HG03460 (cell line): ENCODE results near the gene POU4F3.

Experiments used
- ATAC-seq: cut with Tn5 transposase; IDR thresholded peaks from one replicate; pipeline ENCODE4 v1.9.1; 2021; ENCODE audit not compliant: unreplicated experiment

Gene POU4F3

DNA sequence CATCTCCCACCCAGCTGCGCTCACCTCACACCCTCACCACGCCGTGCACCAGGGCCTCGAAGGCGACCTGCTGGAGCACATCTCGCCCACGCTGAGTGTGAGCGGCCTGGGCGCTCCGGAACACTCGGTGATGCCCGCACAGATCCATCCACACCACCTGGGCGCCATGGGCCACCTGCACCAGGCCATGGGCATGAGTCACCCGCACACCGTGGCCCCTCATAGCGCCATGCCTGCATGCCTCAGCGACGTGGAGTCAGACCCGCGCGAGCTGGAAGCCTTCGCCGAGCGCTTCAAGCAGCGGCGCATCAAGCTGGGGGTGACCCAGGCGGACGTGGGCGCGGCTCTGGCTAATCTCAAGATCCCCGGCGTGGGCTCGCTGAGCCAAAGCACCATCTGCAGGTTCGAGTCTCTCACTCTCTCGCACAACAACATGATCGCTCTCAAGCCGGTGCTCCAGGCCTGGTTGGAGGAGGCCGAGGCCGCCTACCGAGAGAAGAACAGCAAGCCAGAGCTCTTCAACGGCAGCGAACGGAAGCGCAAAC, 1.1 kb downstream of the POU4F3 start:
- no peak for ATAC-seq

DNA sequence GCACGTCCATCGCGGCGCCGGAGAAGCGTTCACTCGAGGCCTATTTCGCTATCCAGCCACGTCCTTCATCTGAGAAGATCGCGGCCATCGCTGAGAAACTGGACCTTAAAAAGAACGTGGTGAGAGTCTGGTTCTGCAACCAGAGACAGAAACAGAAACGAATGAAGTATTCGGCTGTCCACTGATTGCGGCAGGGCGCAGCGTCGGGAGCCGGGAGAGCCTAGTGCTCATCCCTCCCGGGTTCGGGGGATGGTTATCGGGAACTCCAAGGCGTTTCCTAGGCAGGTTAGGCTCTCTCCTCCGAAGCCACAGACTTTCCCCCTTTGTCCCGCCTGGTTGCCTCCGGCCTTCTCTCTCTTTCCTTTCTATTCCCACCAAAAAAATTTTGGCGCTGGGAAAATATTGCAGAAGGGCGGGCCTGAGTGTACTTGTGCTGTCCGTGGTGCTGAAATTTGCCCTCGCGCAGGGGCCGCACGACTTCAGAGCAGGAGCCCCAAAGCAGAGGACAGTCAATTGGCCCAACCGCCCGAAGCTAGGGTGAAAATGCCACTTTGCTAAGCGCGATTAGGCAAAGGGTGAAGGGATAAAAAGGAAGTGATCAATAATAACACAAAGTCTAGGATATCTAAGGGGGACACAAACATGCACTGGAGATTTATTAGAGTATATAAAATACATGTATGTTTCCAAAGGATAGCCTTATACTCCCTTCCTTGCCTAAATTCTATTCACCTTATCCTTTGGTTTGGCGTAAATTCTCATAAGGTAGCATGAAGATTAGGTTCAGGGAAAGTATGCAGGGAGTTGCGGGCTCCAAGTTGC, 1.8 kb downstream of the POU4F3 start:
- no peak for ATAC-seq

GRCh38 chr5:146341854-146342253, 3.2 kb downstream of the POU4F3 start:
- no peak for ATAC-seq

GRCh38 chr5:146342519-146342881, 3.9 kb downstream of the POU4F3 start:
- ATAC-seq, result no peak

DNA sequence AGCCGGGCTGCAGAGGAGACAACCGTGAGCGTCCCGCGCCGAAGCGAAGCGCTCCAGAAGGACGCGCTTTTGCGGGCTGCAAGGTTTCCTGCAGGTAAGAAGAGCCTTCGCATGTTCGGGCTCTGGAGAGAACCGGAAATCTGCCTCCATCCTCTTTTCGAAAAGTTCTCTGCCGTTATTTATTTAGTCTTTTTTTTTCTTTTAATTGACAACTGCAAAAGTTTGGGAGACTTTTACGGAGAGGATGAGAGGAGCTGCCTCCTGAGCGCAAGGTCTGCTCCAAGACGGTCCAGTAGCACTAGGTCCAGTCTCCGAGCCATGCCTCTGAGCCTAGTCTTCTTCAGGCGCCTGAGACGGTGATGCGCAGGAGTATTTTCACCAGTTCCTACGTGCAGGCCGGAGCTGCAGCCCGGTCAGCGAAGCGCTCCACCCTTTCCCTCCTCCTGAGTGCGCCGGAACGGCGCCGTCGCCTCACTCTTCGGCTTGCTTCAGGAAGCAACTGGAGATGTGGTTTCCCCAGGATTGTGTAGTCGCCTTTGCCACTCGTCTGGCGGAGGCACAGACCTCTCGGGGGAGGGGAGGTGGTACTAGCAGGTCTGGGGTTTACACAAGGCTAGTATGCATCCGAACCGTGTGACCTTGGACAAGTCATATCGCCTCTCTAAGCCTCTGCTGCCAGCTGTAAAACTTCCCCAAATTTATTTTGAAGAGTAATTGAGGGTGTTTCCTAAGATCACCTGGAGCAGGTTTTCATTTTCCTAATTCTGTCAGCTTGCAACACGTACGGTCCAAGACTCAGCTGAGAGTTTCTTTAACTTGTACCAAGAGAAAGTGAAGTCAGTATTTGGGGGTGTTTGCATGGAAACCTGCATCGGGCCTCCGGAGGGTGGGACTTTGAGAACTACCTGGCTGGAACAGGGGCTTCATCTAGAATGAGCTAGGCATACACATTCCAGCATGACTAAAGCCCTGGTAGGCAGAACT, 4.5 kb downstream of the POU4F3 start:
- no peak for ATAC-seq

DNA sequence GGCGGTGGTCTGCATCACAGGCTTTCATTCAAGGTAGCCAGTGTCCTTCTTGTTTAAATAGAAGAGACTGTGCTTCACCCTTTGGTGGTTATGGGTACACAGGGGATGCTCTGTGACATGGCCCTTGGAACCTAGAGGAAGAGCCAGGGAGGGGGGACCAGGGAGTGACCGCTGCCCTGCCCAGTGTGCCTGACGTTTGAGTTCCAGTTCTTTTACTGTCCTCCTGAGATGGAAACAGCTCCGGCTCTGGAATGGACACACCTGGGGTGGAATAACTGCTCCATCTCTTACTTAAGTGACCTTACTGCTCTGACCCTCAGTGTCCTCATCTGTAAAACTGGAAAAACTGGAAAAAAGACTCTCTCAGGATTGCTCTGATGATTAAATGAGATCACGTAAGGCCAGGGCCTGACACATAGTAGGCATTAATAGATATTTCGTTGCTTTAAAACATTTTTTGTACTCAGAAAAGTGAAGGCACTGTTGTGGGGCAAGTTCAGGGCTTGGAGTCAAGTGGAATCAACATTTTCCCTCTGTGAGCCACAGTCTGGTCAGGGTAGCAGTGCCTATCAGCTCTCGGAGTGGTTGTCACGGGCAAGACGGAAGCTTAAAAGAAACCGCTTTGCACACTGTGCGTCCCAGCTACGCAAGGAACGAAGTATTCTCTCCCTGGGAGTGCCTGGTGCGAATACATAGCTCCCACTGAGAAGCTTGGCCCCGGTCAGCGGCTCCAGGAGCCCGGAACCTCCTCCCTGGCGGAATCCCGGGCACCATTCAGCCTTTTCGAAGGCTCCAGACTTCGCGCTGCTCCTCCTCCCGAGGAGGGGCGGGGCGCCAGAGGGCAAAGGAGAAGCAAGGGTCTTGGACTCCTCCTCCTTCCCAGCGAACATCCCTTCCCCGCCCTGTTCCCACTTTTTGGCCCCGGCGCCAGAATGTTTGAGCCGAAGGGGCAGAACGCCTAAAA, 5.8 kb downstream of the POU4F3 start:
- ATAC-seq, result no peak

- no peak for ATAC-seq
These were observed 6.6 kb downstream of the POU4F3 start for GRCh38 chr5:146345240-146345577.

DNA sequence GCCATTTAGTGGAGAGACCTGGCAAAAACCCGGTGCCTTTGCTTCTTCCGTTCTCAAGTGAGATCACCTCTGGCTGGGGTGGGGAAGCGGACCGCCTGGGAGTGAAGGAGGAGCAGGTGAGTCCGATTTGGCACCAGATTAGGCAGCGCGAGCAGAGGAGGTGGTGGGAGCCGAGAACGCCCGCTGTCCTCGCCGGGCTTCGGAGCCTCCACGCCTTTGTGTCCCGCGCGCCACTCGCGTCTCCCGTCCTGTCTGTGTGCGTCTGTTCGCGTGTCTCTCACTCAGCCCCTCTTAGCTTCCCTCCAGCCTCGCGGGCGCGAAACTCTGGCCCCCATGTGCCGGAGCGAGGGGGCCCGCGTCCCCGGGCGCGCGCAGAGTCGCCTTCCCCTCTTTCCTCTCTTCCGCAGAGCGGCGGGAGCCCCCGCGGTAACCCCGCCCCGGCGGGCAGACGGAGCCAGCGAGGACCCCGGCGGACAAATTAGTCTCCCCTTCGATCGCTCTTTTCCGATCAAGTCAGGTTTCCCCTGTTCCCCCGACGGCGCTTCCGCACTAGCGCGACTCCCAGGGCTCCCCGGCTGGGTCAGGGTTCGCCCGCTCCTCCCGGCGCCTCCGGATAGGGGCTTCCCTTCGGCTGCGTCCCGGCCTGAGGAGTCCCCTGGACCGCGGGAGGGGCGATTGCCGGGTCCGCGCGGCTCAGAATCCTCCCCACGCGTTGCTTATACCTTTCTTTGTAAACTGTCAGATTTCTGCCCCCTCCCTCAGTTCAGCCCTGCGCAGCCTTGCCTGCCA, 7.1 kb downstream of the POU4F3 start:
- ATAC-seq, result no peak

DNA sequence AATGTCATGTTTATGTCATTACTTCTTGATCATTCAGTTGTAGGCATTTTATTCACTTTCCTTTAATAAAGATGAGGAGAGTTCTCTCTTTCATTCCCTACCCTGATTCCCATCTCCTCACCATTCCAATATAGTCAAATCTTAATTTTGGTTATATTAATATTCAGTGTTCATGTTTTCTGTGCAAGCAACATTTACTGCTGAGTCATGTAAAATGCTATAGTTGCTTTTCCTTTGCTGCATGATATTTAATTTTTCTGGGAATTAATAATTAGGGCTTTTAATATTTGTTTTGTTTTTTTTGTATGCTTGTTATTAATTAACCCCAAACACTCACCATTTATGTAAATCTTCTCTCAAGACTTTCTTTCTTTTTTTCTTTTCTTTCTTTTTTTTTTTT, 18.5 kb downstream of the POU4F3 start:
- ATAC-seq, result no peak

DNA sequence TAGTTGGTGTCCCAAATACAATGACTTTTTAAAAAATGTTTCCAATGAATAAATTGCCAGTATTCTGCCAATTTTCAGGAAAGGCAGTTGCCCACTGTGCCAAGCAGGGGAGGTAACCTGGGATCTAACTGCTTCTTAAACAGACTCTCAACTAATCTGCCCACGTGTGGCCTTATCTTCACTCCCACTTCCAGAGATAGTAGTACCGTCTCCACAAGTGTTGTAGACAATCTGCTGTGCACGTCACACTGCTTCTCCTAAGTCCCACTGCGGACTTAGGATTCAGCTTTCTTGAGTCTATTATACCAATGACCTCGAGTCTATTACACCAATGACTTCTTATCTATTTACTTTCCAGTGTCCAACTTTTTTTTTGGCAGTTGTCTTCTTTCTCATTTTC, 21.2 kb downstream of the POU4F3 start:
- ATAC-seq, result no peak

GRCh38 chr5:146363161-146363874, 24.7 kb downstream of the POU4F3 start:
- no peak for ATAC-seq

- ATAC-seq, result no peak
These were observed 27.0 kb downstream of the POU4F3 start for GRCh38 chr5:146365618-146366017.

- ATAC-seq, result no peak
These were observed 28.3 kb downstream of the POU4F3 start for GRCh38 chr5:146366904-146367303.

GRCh38 chr5:146368137-146368536, 29.5 kb downstream of the POU4F3 start:
- ATAC-seq, result no peak

DNA sequence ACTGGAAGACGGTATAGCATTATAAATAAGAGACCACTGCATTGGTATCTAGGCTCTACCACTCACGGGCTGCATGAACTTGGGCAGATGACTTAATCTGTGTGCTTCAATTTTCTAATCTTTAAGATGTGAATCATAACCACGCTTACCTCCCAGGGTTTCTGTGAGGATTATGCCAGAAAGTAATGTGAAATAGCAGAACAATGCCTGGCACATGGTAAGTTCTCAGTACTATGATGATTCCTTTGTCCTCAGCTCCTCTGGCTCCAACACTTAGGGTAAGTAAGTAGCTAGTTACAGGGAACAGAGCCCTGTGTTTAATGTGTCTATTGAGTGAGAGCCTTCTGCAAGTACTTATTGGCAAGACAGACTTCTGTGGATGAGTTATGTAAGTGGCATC, 31.1 kb downstream of the POU4F3 start:
- ATAC-seq, result no peak

DNA sequence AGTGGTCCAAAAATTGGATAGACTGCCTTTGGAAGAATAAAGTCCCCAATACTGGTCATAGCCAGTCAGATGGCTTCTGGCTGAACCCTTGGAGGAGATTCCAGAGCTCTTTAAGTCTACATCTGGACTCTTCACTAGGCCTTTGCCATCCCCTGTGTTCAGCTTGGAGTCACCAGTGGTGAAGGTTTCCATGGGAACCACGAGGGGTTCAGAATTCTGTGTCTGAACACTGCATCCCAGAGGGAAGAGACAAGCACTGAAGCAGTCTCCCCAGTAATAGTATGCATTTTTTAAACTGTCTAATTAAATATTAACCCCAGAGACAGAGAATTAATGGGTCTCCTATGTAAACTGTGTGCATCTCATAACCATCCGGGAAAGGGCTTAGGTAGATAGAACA, 38.2 kb downstream of the POU4F3 start:
- ATAC-seq, result no peak

- ATAC-seq, result no peak
These were observed 40.3 kb downstream of the POU4F3 start for GRCh38 chr5:146378986-146379385.

DNA sequence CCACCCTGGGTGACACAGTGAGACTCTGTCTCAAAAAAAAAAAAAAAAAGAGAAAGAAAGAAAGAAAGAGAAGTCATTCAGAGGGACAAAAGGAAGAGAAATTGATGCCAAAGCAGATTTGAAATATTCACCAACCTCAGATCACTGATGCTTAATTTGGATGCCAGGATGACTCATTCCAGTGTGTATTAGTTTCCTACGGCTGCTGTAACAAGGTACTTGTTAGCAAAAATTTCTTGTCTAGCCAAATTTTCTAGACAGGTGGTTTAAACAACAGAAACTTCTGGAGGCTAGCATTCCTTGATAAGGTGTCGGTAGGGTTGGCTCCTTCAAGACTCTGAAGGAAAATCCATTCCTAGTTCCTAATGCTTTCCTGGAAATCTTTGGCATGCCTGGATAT, 42.1 kb downstream of the POU4F3 start:
- ATAC-seq, result no peak

DNA sequence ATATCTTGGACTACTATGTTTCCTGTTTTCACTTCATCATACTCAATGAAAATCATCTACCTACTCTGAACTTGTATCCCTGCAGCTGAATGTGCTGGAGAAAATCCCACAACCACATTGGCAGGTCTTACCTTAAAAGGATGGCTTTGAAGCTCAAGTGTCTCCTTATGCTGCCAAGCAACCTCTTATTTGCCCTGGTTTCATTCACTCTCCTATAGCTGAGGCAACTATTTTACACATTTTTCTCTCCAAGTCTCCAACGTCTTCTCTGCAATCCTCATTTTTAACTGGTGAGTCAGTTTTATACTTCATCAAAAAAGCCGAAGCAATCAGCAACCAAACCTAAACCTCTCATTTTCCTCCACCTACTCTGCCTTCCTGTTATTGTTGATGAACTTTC, 49.7 kb downstream of the POU4F3 start:
- ATAC-seq, result no peak
